GM19438 (cell line): ENCODE data around the gene MCTP2.

ENCODE experiments used
- ATAC-seq: cut with Tn5 transposase; IDR thresholded peaks from one replicate; pipeline ENCODE4 v1.9.1; 2021; ENCODE audit warnings: low read depth; ENCODE audit not compliant: unreplicated experiment

MCTP2 gene

GRCh38 chr15:94230883-94231722, at the start of gene MCTP2:
Gene MCTP2 (plus strand): TSS chr15:94231561. CDS start chr15:94298266, 66,705 bp downstream.
- ATAC-seq, result peak; percentile 53

- ATAC-seq, result no peak
These were observed 48.5 kb upstream of the MCTP2 start for GRCh38 chr15:94182883-94183282.

GRCh38 chr15:94185547-94186236, 45.7 kb upstream of the MCTP2 start:
- no peak for ATAC-seq

GRCh38 chr15:94186770-94187331, 44.5 kb upstream of the MCTP2 start:
- no peak for ATAC-seq

GRCh38 chr15:94193906-94194305, 37.5 kb upstream of the MCTP2 start:
- ATAC-seq, result no peak

GRCh38 chr15:94196531-94196930, 34.8 kb upstream of the MCTP2 start:
- no peak for ATAC-seq

GRCh38 chr15:94198633-94199032, 32.7 kb upstream of the MCTP2 start:
- no peak for ATAC-seq

GRCh38 chr15:94199725-94200124, 31.6 kb upstream of the MCTP2 start:
- no peak for ATAC-seq

GRCh38 chr15:94203306-94203705, 28.1 kb upstream of the MCTP2 start:
- no peak for ATAC-seq

GRCh38 chr15:94205366-94205765, 26.0 kb upstream of the MCTP2 start:
- ATAC-seq, result no peak

GRCh38 chr15:94206463-94207167, 24.7 kb upstream of the MCTP2 start:
- ATAC-seq, result no peak

GRCh38 chr15:94212291-94212690, 19.1 kb upstream of the MCTP2 start:
- ATAC-seq, result no peak

GRCh38 chr15:94225616-94226015, 5.7 kb upstream of the MCTP2 start:
- ATAC-seq, result no peak

GRCh38 chr15:94228611-94229010, 2.8 kb upstream of the MCTP2 start:
- ATAC-seq, result no peak

GRCh38 chr15:94229591-94230369, 1.6 kb upstream of the MCTP2 start:
- ATAC-seq, result peak; percentile 59

GRCh38 chr15:94230431-94230882, 904 bp upstream of the MCTP2 start:
- no peak for ATAC-seq

GRCh38 chr15:94231723-94232468, 535 bp downstream of the MCTP2 start:
- peak; percentile 18 for ATAC-seq

GRCh38 chr15:94233441-94233840, 2.1 kb downstream of the MCTP2 start:
- no peak for ATAC-seq

GRCh38 chr15:94234300-94234699, 2.9 kb downstream of the MCTP2 start:
- no peak for ATAC-seq
